ENCODE data around the gene IQGAP2.
"Not testable (repeated sequence)": the region's sequence is repeated elsewhere in the genome, so short reads cannot be mapped to it uniquely, and the experiment has no call there.

The IQGAP2 gene

GRCh38 chr5:76652809-76653414, 249.8 kb downstream of the IQGAP2 start:
- no peak for DNase-seq (ENCODE audit: low read depth in 2 of 2)

GRCh38 chr5:76657091-76657490, 254.0 kb downstream of the IQGAP2 start:
- no peak for DNase-seq (ENCODE audit: low read depth in 2 of 2)

- no peak for DNase-seq (ENCODE audit: low read depth in 2 of 2)
These were observed 254.7 kb downstream of the IQGAP2 start for GRCh38 chr5:76657683-76658311.

- DNase-seq (ENCODE audit: low read depth in 2 of 2), result no peak
These were observed 257.3 kb downstream of the IQGAP2 start for GRCh38 chr5:76660360-76660759.

GRCh38 chr5:76662521-76662920, 259.4 kb downstream of the IQGAP2 start:
- no peak for DNase-seq (ENCODE audit: low read depth in 2 of 2)

- DNase-seq (ENCODE audit: low read depth in 2 of 2), result no peak
These were observed 260.5 kb downstream of the IQGAP2 start for GRCh38 chr5:76663573-76663972.

- DNase-seq (ENCODE audit: low read depth in 2 of 2), result no peak
These were observed 261.0 kb downstream of the IQGAP2 start for GRCh38 chr5:76664079-76664478.

- no peak for DNase-seq (ENCODE audit: low read depth in 2 of 2)
These were observed 264.4 kb downstream of the IQGAP2 start for GRCh38 chr5:76667495-76667894.

GRCh38 chr5:76669245-76669644, 266.2 kb downstream of the IQGAP2 start:
- DNase-seq (ENCODE audit: low read depth in 2 of 2), result no peak

- no peak for DNase-seq (ENCODE audit: low read depth in 2 of 2)
These were observed 267.4 kb downstream of the IQGAP2 start for GRCh38 chr5:76670508-76670907.

GRCh38 chr5:76672242-76672641, 269.2 kb downstream of the IQGAP2 start:
- no peak for DNase-seq (ENCODE audit: low read depth in 2 of 2)

- DNase-seq (ENCODE audit: low read depth in 2 of 2), result no peak
These were observed 270.0 kb downstream of the IQGAP2 start for GRCh38 chr5:76673125-76673524.

- DNase-seq (ENCODE audit: low read depth in 2 of 2), result no peak
These were observed 271.4 kb downstream of the IQGAP2 start for GRCh38 chr5:76674330-76675066.

GRCh38 chr5:76675364-76675763, 272.3 kb downstream of the IQGAP2 start:
- no peak for DNase-seq (ENCODE audit: low read depth in 2 of 2)

GRCh38 chr5:76677849-76678472, 274.9 kb downstream of the IQGAP2 start:
- no peak for DNase-seq (ENCODE audit: low read depth in 2 of 2)

- DNase-seq (ENCODE audit: low read depth in 2 of 2), result no peak
These were observed 276.1 kb downstream of the IQGAP2 start for GRCh38 chr5:76679231-76679630.

- DNase-seq (ENCODE audit: low read depth in 2 of 2), result not testable (repeated sequence)
These were observed 277.7 kb downstream of the IQGAP2 start for GRCh38 chr5:76680826-76681225.

GRCh38 chr5:76681287-76681686, 278.2 kb downstream of the IQGAP2 start:
- no peak for DNase-seq (ENCODE audit: low read depth in 2 of 2)

GRCh38 chr5:76682387-76682786, 279.3 kb downstream of the IQGAP2 start:
- no peak for DNase-seq (ENCODE audit: low read depth in 2 of 2)

- no peak for DNase-seq (ENCODE audit: low read depth in 2 of 2)
These were observed 281.0 kb downstream of the IQGAP2 start for GRCh38 chr5:76683816-76684731.

- DNase-seq (ENCODE audit: low read depth in 2 of 2), result no peak
These were observed 281.9 kb downstream of the IQGAP2 start for GRCh38 chr5:76684756-76685519.

All from stimulated activated CD8-positive, alpha-beta memory T cell treated with anti-CD3 and anti-CD28 coated beads, Interleukin-7, amount 100 ng/mL, for 1 hour (primary cell).